ENCODE results near the gene SPATA3.

DNA sequence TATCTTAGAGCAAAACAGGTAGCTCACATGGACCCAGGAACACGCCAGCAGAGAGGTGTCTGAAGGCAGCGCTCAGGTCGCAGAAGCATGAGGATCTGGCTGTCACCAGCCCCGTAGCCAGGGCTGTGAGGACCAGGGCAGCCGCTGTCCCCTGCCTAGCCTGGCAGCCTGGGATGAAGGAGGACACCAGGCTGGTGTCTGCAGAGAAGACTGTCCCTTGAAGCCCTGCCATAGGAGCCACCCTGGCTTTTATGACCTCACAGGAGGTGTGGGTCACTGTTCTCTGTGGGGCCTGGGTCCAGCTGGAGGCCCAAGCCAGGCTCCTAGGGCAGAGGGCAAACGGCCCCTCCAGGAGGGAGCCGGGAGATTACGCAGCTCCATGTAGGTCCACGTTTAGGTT is at the start of gene SPATA3:
- TF ChIP-seq, protein P1, sequence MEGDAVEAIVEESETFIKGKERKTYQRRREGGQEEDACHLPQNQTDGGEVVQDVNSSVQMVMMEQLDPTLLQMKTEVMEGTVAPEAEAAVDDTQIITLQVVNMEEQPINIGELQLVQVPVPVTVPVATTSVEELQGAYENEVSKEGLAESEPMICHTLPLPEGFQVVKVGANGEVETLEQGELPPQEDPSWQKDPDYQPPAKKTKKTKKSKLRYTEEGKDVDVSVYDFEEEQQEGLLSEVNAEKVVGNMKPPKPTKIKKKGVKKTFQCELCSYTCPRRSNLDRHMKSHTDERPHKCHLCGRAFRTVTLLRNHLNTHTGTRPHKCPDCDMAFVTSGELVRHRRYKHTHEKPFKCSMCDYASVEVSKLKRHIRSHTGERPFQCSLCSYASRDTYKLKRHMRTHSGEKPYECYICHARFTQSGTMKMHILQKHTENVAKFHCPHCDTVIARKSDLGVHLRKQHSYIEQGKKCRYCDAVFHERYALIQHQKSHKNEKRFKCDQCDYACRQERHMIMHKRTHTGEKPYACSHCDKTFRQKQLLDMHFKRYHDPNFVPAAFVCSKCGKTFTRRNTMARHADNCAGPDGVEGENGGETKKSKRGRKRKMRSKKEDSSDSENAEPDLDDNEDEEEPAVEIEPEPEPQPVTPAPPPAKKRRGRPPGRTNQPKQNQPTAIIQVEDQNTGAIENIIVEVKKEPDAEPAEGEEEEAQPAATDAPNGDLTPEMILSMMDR (IDR thresholded peaks at IDR 0.05; ENCODE audit: low read length) = no peak
- TF ChIP-seq EZH2phosphoT487 (IDR thresholded peaks at IDR 0.05; ENCODE audit: low read length) = no peak
